Measurements from ENCODE around the gene DHRS7.

The DHRS7 gene

DNA sequence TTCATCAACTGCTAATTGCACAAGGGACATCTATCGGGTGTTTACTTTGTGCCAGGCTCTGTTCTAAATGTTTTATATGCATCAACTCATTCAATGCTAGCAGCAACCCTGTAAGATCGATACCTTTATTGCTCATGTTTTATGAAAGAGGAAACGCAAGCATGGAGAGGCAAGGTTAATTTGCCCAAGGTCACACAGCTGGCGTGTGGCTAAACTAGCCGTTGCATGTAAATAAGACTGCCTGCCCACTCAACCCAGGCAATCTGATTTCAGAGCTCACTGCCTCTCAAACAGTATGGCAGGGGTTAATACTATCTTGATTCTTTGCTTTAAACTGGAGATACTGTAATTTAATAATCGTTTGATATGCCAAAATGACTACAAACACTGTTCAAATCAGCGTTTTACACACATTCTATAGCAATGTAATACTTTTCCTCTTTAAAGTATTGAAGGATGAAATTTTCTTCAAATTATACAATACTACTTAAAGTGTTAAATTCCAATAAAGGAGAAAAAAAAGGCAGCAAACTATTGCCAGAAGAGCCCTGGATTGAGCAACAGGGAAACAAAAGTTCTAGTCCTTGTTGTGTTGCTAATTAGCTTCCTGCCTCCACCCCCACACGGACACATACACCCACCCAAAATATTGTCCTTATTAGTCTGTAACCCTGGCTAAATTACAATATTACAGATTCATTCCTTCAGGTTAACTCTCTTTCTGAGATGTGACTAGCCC lies 39.1 kb upstream of the DHRS7 start:
- Histone ChIP-seq H3K27ac (ENCODE audit: low read depth, low read length, severe bottlenecking) (no peak overlapping the region), H3K4me1 (ENCODE audit: control insufficient read depth, insufficient read depth, low read length, poor library complexity, severe bottlenecking) (no peaks in the 10 kb centered on the region), H3K36me3 (ENCODE audit: control insufficient read depth, insufficient read depth, low read length) (no peaks in the 10 kb centered on the region), H3K9me3 (ENCODE audit: control insufficient read depth, low read length) (no peaks in the 10 kb centered on the region), H3K4me3 (ENCODE audit: extremely low read depth, insufficient read depth, low read length, poor library complexity, severe bottlenecking) (no peak overlapping the region)
- 57 to 69% methylated on average over 3 to 5 of the region's 8 CpGs for WGBS, 2 experiments (ENCODE audit: insufficient coverage in 2 of 2)

GRCh38 chr14:60199321-60199720 lies 34.1 kb upstream of the DHRS7 start:
- H3K4me1 ChIP-seq (ENCODE audit: control insufficient read depth, insufficient read depth, low read length, poor library complexity, severe bottlenecking) = no peaks in the 10 kb centered on the region
- H3K9me3 ChIP-seq (ENCODE audit: control insufficient read depth, low read length) = no peaks in the 10 kb centered on the region
- H3K4me3 ChIP-seq (ENCODE audit: extremely low read depth, insufficient read depth, low read length, poor library complexity, severe bottlenecking) = no peak overlapping the region
- H3K27ac ChIP-seq (ENCODE audit: low read depth, low read length, severe bottlenecking) = no peak overlapping the region
- no peaks in the 10 kb centered on the region for H3K36me3 ChIP-seq (ENCODE audit: control insufficient read depth, insufficient read depth, low read length)

GRCh38 chr14:60197629-60198303 lies 32.6 kb upstream of the DHRS7 start:
- WGBS, 2 experiments (ENCODE audit: insufficient coverage in 2 of 2) = 89% methylated on average over 1 of the region's 1 CpG; no CpG with 5 or more reads in 1 of the 2 experiments
- no peaks in the 10 kb centered on the region for H3K9me3 ChIP-seq (ENCODE audit: control insufficient read depth, low read length)
- H3K4me1 ChIP-seq (ENCODE audit: control insufficient read depth, insufficient read depth, low read length, poor library complexity, severe bottlenecking) = no peaks in the 10 kb centered on the region
- no peak overlapping the region for H3K4me3 ChIP-seq (ENCODE audit: extremely low read depth, insufficient read depth, low read length, poor library complexity, severe bottlenecking)
- H3K27ac ChIP-seq (ENCODE audit: low read depth, low read length, severe bottlenecking) = no peak overlapping the region
- no peaks in the 10 kb centered on the region for H3K36me3 ChIP-seq (ENCODE audit: control insufficient read depth, insufficient read depth, low read length)

DNA sequence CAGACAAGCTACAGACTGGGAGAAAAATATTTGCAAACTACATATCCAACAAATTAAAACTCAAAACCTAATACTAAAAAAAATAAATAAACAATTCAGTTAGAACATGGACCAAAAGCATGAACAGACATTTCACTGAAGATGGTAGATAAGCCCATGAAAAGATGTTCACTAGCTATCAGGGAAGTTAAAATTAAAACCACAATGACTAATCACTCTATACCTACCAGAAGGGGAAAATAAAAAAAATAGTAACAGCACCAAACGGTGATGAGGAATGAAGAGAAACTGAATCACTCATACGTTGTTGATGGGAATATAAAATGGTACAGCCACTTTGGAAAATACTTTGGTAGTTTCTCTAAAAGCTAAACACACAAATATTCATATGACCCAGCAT lies 31.1 kb upstream of the DHRS7 start:
- WGBS, 2 experiments (ENCODE audit: insufficient coverage in 2 of 2) = no CpG with 5 or more reads among the region's 2 CpGs
- H3K36me3 ChIP-seq (ENCODE audit: control insufficient read depth, insufficient read depth, low read length) = no peaks in the 10 kb centered on the region

DNA sequence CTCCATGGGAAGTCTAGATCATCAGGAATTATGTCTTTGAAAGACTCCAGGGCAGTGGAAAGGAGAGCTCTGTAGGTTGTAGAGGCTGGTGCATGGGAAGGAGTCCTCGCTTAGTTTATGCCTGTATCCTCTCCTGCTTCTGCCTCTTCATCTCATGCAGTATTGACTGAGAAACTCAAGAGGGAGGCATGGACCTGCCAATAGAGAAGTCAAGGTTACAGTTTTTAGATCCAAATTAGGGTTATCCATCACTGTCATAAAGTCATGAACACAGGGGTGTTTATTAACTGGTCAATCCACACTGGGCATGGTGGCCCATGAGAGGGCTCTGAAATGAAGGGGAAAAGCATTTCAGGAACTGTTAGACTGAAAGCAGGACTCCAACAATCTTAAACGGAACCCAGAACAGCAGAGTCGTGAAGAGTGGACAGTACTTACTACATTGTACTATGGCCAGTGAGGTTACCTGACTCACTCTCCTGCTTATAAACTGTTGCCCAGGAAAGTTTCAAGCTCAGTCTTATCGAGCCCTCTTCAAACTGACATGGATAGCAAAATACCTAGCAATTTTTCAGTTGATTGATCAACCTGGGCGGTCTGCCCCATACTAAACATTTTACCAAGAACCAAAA lies 30.1 kb upstream of the DHRS7 start:
- no peak overlapping the region for H3K4me3 ChIP-seq (ENCODE audit: extremely low read depth, insufficient read depth, low read length, poor library complexity, severe bottlenecking)
- no peaks in the 10 kb centered on the region for H3K36me3 ChIP-seq (ENCODE audit: control insufficient read depth, insufficient read depth, low read length)
- H3K27ac ChIP-seq (ENCODE audit: low read depth, low read length, severe bottlenecking) = no peak overlapping the region
- 91 to 96% methylated on average over 3 of the region's 5 CpGs for WGBS, 2 experiments (ENCODE audit: insufficient coverage in 2 of 2)
- H3K4me1 ChIP-seq (ENCODE audit: control insufficient read depth, insufficient read depth, low read length, poor library complexity, severe bottlenecking) = no peaks in the 10 kb centered on the region
- H3K9me3 ChIP-seq (ENCODE audit: control insufficient read depth, low read length) = no peaks in the 10 kb centered on the region

More for the DNA sequence above, 31.1 kb upstream of the DHRS7 start:
- no peak overlapping the region for H3K4me3 ChIP-seq (ENCODE audit: extremely low read depth, insufficient read depth, low read length, poor library complexity, severe bottlenecking)
- no peaks in the 10 kb centered on the region for H3K9me3 ChIP-seq (ENCODE audit: control insufficient read depth, low read length)
- H3K4me1 ChIP-seq (ENCODE audit: control insufficient read depth, insufficient read depth, low read length, poor library complexity, severe bottlenecking) = no peaks in the 10 kb centered on the region
- no peak overlapping the region for H3K27ac ChIP-seq (ENCODE audit: low read depth, low read length, severe bottlenecking)

DNA sequence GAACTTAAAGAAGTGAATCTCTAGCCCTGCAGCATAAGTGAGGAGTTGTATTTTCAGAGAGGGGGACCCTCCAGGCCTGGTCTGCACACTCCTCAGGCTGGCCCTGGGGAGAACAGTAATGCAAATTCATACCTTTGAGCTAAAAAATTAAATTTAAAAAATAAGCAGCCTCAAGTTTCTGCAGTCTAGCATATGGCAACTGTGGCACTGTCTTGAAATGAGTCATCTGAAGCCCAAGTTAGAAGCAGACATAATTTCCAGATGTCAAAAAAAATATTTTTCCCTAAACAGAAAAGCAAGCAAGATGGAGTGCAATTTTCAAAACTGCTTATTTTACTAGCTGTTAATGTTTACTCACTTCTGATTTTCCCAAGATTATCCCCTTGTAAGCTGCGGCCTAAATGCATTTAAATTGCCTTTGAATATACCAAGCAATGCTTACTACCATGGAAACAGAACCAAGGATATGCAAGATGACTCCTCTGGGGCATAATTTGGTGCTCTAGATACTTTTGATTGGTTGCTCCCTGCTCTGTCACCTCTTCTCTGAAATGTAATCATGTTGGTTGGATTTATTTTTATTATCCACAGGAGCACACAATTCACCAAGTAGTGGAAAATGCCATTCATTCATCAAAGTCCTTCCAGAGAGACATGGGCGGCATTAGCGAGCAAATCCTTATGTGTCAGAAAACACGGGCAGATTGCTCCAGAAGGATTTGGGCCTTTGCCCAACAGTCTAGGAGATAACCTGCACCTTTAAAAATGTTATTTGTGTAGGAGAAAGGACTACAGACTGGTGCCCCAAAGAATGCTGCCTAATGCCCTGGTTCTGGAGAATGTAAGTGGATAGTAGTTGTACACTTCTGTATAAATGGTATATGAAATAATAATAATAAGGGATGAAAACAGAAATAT lies 25.0 kb upstream of the DHRS7 start:
- Histone ChIP-seq H3K4me1 (ENCODE audit: control insufficient read depth, insufficient read depth, low read length, poor library complexity, severe bottlenecking) (no peaks in the 10 kb centered on the region), H3K9me3 (ENCODE audit: control insufficient read depth, low read length) (no peaks in the 10 kb centered on the region), H3K27ac (ENCODE audit: low read depth, low read length, severe bottlenecking) (no peak overlapping the region), H3K36me3 (ENCODE audit: control insufficient read depth, insufficient read depth, low read length) (no peaks in the 10 kb centered on the region), H3K4me3 (ENCODE audit: extremely low read depth, insufficient read depth, low read length, poor library complexity, severe bottlenecking) (no peak overlapping the region)
- WGBS, 2 experiments (ENCODE audit: insufficient coverage in 2 of 2) = 85 to 92% methylated on average over 4 of the region's 4 CpGs

GRCh38 chr14:60188696-60189095 lies 23.5 kb upstream of the DHRS7 start:
- no CpG with 5 or more reads among the region's 1 CpG for WGBS, 2 experiments (ENCODE audit: insufficient coverage in 2 of 2)
- Histone ChIP-seq H3K36me3 (ENCODE audit: control insufficient read depth, insufficient read depth, low read length) (no peaks in the 10 kb centered on the region), H3K4me3 (ENCODE audit: extremely low read depth, insufficient read depth, low read length, poor library complexity, severe bottlenecking) (no peak overlapping the region), H3K27ac (ENCODE audit: low read depth, low read length, severe bottlenecking) (no peak overlapping the region), H3K4me1 (ENCODE audit: control insufficient read depth, insufficient read depth, low read length, poor library complexity, severe bottlenecking) (no peaks in the 10 kb centered on the region), H3K9me3 (ENCODE audit: control insufficient read depth, low read length) (no peaks in the 10 kb centered on the region)

GRCh38 chr14:60188115-60188514 lies 22.9 kb upstream of the DHRS7 start:
- Histone ChIP-seq H3K4me3 (ENCODE audit: extremely low read depth, insufficient read depth, low read length, poor library complexity, severe bottlenecking) (no peak overlapping the region), H3K27ac (ENCODE audit: low read depth, low read length, severe bottlenecking) (no peak overlapping the region), H3K36me3 (ENCODE audit: control insufficient read depth, insufficient read depth, low read length) (no peaks in the 10 kb centered on the region), H3K4me1 (ENCODE audit: control insufficient read depth, insufficient read depth, low read length, poor library complexity, severe bottlenecking) (no peaks in the 10 kb centered on the region), H3K9me3 (ENCODE audit: control insufficient read depth, low read length) (no peaks in the 10 kb centered on the region)
- 70 to 83% methylated on average over 1 to 2 of the region's 3 CpGs for WGBS, 2 experiments (ENCODE audit: insufficient coverage in 2 of 2)

GRCh38 chr14:60184905-60185555 lies 19.8 kb upstream of the DHRS7 start:
- no peaks in the 10 kb centered on the region for H3K9me3 ChIP-seq (ENCODE audit: control insufficient read depth, low read length)
- 17 to 100% methylated on average over 1 to 2 of the region's 5 CpGs for WGBS, 2 experiments (ENCODE audit: insufficient coverage in 2 of 2)
- H3K36me3 ChIP-seq (ENCODE audit: control insufficient read depth, insufficient read depth, low read length) = no peaks in the 10 kb centered on the region
- no peak overlapping the region for H3K4me3 ChIP-seq (ENCODE audit: extremely low read depth, insufficient read depth, low read length, poor library complexity, severe bottlenecking)
- H3K4me1 ChIP-seq (ENCODE audit: control insufficient read depth, insufficient read depth, low read length, poor library complexity, severe bottlenecking) = no peaks in the 10 kb centered on the region
- no peak overlapping the region for H3K27ac ChIP-seq (ENCODE audit: low read depth, low read length, severe bottlenecking)
